Measurements from ENCODE around the gene SCGB1A1.

The SCGB1A1 gene

GRCh38 chr11:62439785-62440602 is 21.2 kb downstream of the SCGB1A1 start:
- DNase-seq = no peak
- H3K27me3 ChIP-seq = no peaks in the 10 kb centered on the region

GRCh38 chr11:62443390-62444235 is 24.8 kb downstream of the SCGB1A1 start:
- no peaks in the 10 kb centered on the region for H3K36me3 ChIP-seq
- no peaks in the 10 kb centered on the region for H3K9me3 ChIP-seq
- no peaks in the 10 kb centered on the region for H3K4me1 ChIP-seq
- no peak for TF ChIP-seq CTCF (IDR thresholded peaks at IDR 0.05; ENCODE audit: low read depth, low read length)
- no peak for DNase-seq
- no peaks in the 10 kb centered on the region for H3K27me3 ChIP-seq
- H3K4me3 ChIP-seq (ENCODE audit: low read depth, low read length) = peak overlapping the region; percentile 52

More at GRCh38 chr11:62439785-62440602, 21.2 kb downstream of the SCGB1A1 start:
- Histone ChIP-seq H3K36me3 (no peaks in the 10 kb centered on the region), H3K9me3 (no peaks in the 10 kb centered on the region), H3K4me3 (ENCODE audit: low read depth, low read length) (no peak overlapping the region), H3K4me1 (no peaks in the 10 kb centered on the region)
- TF ChIP-seq CTCF (IDR thresholded peaks at IDR 0.05; ENCODE audit: low read depth, low read length) = no peak

GRCh38 chr11:62444236-62444833 is 25.5 kb downstream of the SCGB1A1 start:
- DNase-seq = peak; percentile 62
- H3K4me1 ChIP-seq = no peaks in the 10 kb centered on the region
- peak overlapping the region; percentile 52 for H3K4me3 ChIP-seq (ENCODE audit: low read depth, low read length)
- no peak for TF ChIP-seq CTCF (IDR thresholded peaks at IDR 0.05; ENCODE audit: low read depth, low read length)
- H3K9me3 ChIP-seq = no peaks in the 10 kb centered on the region
- no peaks in the 10 kb centered on the region for H3K27me3 ChIP-seq
- no peaks in the 10 kb centered on the region for H3K36me3 ChIP-seq

GRCh38 chr11:62444835-62445234 is 26.0 kb downstream of the SCGB1A1 start:
- H3K27me3 ChIP-seq = no peaks in the 10 kb centered on the region
- H3K36me3 ChIP-seq = no peaks in the 10 kb centered on the region
- no peak for DNase-seq
- H3K4me3 ChIP-seq (ENCODE audit: low read depth, low read length) = peak overlapping the region; percentile 52
- H3K9me3 ChIP-seq = no peaks in the 10 kb centered on the region
- H3K4me1 ChIP-seq = no peaks in the 10 kb centered on the region
- TF ChIP-seq CTCF (IDR thresholded peaks at IDR 0.05; ENCODE audit: low read depth, low read length) = no peak

GRCh38 chr11:62445314-62445740 is 26.5 kb downstream of the SCGB1A1 start:
- no peak overlapping the region for H3K4me3 ChIP-seq (ENCODE audit: low read depth, low read length)
- DNase-seq = no peak
- no peaks in the 10 kb centered on the region for H3K27me3 ChIP-seq
- no peak for TF ChIP-seq CTCF (IDR thresholded peaks at IDR 0.05; ENCODE audit: low read depth, low read length)
- H3K9me3 ChIP-seq = no peaks in the 10 kb centered on the region
- H3K4me1 ChIP-seq = no peaks in the 10 kb centered on the region
- no peaks in the 10 kb centered on the region for H3K36me3 ChIP-seq
